Body of pancreas (tissue), 4 donors: Measurements from ENCODE around the gene CYTH1. TPM values are rescaled to one million over a fixed set of nuclear protein-coding genes. Genes with fewer than 3 reads are reported as not detected.

Experiments used
- ATAC-seq: fragments of 150-250 bp; one replicate; pipeline ENCODE4 v1.9.1; 2016
- DNase-seq, 4 donors: peaks; one replicate each; pipeline ENCODE4 v3.0.0-alpha.2; 2019
- H3K27ac ChIP-seq, 4 donors: fragments of 200-600 bp; sonication (generic); 1 replicate in 3 of 4; 2 replicates in 1 of 4; pipeline versions ENCODE4 v1.5.1 to v1.6.1; 2016 to 2019; ENCODE audit warnings: mild to moderate bottlenecking in 1 of 4, mixed read lengths in 1 of 4, moderate library complexity in 1 of 4
- H3K27me3 ChIP-seq, 2 donors: fragments of 200-600 bp; sonication (generic); one replicate each; pipeline ENCODE4 v1.6.0; 2016; ENCODE audit warnings: mild to moderate bottlenecking in 1 of 2
- H3K36me3 ChIP-seq, 2 donors: fragments of 200-600 bp; sonication (generic); replicated peaks in 1 of 2; 2 replicates each; pipeline ENCODE4 v1.5.1; 2016; ENCODE audit warnings: low read depth in 2 of 2; ENCODE audit not compliant: insufficient read depth in 1 of 2
- H3K4me1 ChIP-seq: fragments of 200-600 bp; sonication (generic); one replicate; pipeline ENCODE4 v1.6.0; 2016
- H3K4me3 ChIP-seq, 2 donors: fragments of 200-600 bp; sonication (generic); 1 replicate in 1 of 2; 2 replicates in 1 of 2; pipeline ENCODE4 v1.5.1; 2016 to 2019
- H3K9me3 ChIP-seq, 3 donors: fragments of 200-600 bp; sonication (generic); 1 replicate in 2 of 3; 2 replicates in 1 of 3; pipeline ENCODE4 v1.5.1; 2016
- POLR2A ChIP-seq, 3 donors: fragments of 450-650 bp; IDR thresholded peaks; one replicate each; pipeline ENCODE4 v1.6.1; 2016; ENCODE audit warnings: antibody characterized with exemption in 3 of 3, mild to moderate bottlenecking in 2 of 3
- WGBS, 2 donors: methylation state at CpG; one replicate each; pipeline ENCODE4 v1.1.5; 2017; 5-methylcytosine and 5-hydroxymethylcytosine counted together
- intact Hi-C: fragments of 100-400 bp; cut with DNase I; formaldehyde crosslinking; loops from one replicate; pipeline ENCODE4 v1.15.1; 2023
- total RNA-seq, 2 donors: library from RNA; depleted of rRNA; stranded (reverse); fragments of >200 nt; gene quantifications; one replicate each; pipeline ENCODE4 v1.1.0, GENCODE V29; 2016
- TF ChIP-seq, protein P1 (sequence below), 7 experiments: fragments of 450-650 bp in 4 of 7; fragments of 200-600 bp in 3 of 7; sonication (generic) in 3 of 7; IDR thresholded peaks; one replicate each; pipeline ENCODE4 v1.5.1; 2016 to 2019; ENCODE audit warnings: antibody characterized with exemption in 7 of 7

Gene CYTH1
- total RNA-seq, 2 donors from 2014 or later, result 32.2 to 60.6 TPM

DNA sequence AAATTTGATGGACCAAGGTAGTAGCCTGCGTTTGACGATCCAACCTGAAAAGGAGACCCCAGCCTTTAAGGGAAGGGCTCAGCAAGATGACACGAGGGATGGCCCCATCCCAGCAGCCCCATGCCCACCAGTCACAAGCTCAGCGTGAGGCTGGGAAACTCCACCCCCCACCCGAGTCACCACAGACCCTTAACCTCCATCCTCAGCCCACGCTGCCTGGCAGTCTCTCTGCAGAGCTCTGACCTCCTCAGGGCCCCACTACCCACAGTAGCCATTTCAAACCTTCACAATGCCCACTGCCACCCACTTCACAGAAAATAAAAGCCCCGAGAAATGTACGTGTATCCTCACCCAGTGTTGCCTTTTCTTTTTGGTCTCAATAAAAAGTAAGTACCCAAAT, 39.9 kb upstream of the CYTH1 start:
- Histone ChIP-seq H3K9me3 (no peaks in the 10 kb centered on the region), H3K27ac (no peak overlapping the region), H3K36me3 (peaks cover 11 to 47% of the 10 kb centered on the region in 2 donors), H3K4me1 (no peaks in the 10 kb centered on the region), H3K27me3 (no peaks in the 10 kb centered on the region), H3K4me3 (no peak overlapping the region)
- DNase-seq, result no peak
- WGBS, 2 donors, result 93 to 94% methylated on average over 2 to 8 of the region's 8 CpGs
- intact Hi-C loops, result no loop called here
- no peak for ATAC-seq
- TF ChIP-seq, protein P1, sequence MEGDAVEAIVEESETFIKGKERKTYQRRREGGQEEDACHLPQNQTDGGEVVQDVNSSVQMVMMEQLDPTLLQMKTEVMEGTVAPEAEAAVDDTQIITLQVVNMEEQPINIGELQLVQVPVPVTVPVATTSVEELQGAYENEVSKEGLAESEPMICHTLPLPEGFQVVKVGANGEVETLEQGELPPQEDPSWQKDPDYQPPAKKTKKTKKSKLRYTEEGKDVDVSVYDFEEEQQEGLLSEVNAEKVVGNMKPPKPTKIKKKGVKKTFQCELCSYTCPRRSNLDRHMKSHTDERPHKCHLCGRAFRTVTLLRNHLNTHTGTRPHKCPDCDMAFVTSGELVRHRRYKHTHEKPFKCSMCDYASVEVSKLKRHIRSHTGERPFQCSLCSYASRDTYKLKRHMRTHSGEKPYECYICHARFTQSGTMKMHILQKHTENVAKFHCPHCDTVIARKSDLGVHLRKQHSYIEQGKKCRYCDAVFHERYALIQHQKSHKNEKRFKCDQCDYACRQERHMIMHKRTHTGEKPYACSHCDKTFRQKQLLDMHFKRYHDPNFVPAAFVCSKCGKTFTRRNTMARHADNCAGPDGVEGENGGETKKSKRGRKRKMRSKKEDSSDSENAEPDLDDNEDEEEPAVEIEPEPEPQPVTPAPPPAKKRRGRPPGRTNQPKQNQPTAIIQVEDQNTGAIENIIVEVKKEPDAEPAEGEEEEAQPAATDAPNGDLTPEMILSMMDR (IDR thresholded peaks at IDR 0.05), result no peak
- no peak for TF ChIP-seq POLR2A (IDR thresholded peaks at IDR 0.05)

DNA sequence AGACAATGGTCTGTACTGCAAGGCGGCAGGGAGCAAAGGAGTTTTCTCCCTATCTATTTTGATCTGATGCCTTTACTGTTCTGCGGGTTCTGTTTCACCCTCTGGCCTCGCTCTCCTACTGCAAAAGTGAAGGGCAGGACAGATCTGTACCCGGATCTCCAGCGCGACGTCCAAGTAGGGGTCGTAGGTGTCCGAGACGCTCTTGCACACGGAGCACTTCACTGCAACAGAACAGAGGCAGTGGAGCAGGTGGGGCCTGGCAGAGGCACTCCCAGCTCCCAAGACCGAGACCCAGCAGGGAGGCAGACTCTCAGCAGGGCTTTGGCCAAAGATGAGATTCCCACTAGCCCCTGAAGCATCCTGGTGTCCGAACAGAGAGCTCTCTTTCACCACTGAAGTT, 38.8 kb upstream of the CYTH1 start:
- Histone ChIP-seq H3K27ac (no peak overlapping the region), H3K4me3 (no peak overlapping the region), H3K27me3 (no peaks in the 10 kb centered on the region), H3K4me1 (no peaks in the 10 kb centered on the region), H3K9me3 (no peaks in the 10 kb centered on the region), H3K36me3 (peaks cover 11 to 44% of the 10 kb centered on the region in 2 donors)
- intact Hi-C loops, result no loop called here
- no peak for DNase-seq
- no peak for ATAC-seq
- 87 to 96% methylated on average over 11 to 13 of the region's 13 CpGs for whole genome bisulfite sequencing, 2 donors
- TF ChIP-seq POLR2A (IDR thresholded peaks at IDR 0.05), result no peak
- TF ChIP-seq, protein P1 (IDR thresholded peaks at IDR 0.05), result no peak

DNA sequence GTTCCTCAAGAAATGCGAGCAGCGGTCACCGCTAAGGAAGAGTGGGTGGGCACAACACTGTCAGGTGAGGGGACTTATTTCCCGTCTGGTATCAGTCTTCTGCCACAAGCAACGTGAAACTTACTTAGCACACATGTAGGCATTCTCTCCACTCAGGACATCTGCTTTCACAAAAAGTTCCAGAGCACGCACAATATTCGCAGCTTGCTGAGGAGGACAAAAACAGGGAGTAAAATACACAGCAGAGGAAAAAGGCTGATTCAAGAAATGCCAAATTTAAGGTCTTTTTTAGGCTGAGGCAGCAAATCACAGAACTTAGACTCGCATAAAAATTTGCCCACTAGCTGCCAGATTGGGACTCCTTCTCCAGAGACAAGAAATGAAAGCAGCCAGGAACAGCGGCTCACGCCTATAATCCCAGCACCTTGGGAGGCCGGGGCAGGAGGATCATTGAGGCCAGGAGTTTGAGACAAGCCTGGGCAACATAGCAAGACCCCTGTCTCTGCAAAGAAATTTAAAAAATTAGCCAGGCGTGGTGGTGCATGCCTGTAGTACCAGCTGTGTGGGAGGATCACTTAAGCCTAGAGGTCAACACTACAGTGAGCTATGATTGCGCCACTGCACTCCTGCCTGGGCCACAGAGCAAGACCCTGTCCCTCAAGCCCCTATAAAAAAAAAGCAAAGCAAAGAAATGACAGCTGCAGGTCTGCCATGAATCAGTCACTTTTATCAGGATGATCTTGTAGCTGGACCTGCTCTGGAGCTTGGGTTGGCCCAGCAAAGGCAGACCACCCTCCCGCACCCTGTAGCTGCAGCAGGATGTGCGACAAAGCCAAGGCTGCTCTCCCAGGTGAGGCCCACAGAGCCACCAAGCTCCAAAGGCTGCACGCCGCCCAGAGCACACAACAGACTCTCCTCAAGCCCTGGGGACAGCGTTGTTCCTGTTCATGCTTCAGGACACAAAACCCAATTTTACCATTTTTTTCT, 38.0 kb upstream of the CYTH1 start:
- TF ChIP-seq, protein P1 (IDR thresholded peaks at IDR 0.05), result no peak
- no peak for TF ChIP-seq POLR2A (IDR thresholded peaks at IDR 0.05)
- ATAC-seq (no peak), DNase-seq (no peak)
- Histone ChIP-seq H3K4me3 (no peak overlapping the region), H3K36me3 (peaks cover 11 to 43% of the 10 kb centered on the region in 2 donors), H3K4me1 (no peaks in the 10 kb centered on the region), H3K27me3 (no peaks in the 10 kb centered on the region), H3K27ac (peak overlapping the region in 1 of 4 donors; percentile 12), H3K9me3 (no peaks in the 10 kb centered on the region)
- WGBS, 2 donors, result 90 to 97% methylated on average over 16 to 18 of the region's 18 CpGs
- intact Hi-C loops, result no loop called here

DNA sequence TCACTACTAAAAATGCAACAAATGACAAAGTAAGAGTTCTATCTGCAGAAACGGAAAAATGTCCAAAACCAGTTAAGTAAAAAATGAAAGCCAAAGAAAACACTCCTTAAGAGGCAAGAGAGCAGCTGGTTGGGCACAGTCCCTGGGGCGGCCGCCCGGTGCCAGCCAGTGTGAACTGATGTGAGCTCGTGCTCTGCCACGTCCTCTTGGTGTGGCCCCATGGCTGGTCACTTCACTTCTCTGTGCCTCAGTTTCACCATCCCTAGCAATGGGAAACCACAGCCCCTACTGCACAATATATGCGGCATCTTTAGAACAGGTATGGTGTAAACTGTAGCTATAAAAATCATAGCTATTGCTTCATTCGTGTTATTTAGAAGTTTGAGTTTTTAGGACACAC, 37.3 kb upstream of the CYTH1 start:
- intact Hi-C loops, result no loop called here
- H3K27ac ChIP-seq, result peak overlapping the region in 2 of 4 donors; percentile 12 to 17
- no peak for DNase-seq
- 71 to 83% methylated on average over 8 of the region's 8 CpGs for WGBS, 2 donors
- no peak for ATAC-seq
- no peaks in the 10 kb centered on the region for H3K9me3 ChIP-seq
- H3K27me3 ChIP-seq, result no peaks in the 10 kb centered on the region
- H3K4me3 ChIP-seq, result no peak overlapping the region
- TF ChIP-seq, protein P1 (IDR thresholded peaks at IDR 0.05), result no peak
- TF ChIP-seq POLR2A (IDR thresholded peaks at IDR 0.05), result no peak
- H3K36me3 ChIP-seq, result peaks cover 12 to 43% of the 10 kb centered on the region in 2 donors
- no peaks in the 10 kb centered on the region for H3K4me1 ChIP-seq
